ENCODE results near the gene ABL2. TPM values are rescaled to one million over a fixed set of nuclear protein-coding genes. Genes with fewer than 3 reads are reported as not detected.

Gene ABL2
- total RNA-seq: 79.0 and 112 TPM in 2 replicates

GRCh38 chr1:179229214-179230140, at the start of gene ABL2:
TSS of gene ABL2 (minus strand) at chr1:179229677. CDS start at chr1:179229397, 280 bp downstream.

GRCh38 chr1:179081687-179082332, 147.7 kb downstream of the ABL2 start, which contains the start of gene TOR3A:
TSS of gene TOR3A (plus strand) at chr1:179082070. CDS start at chr1:179082129, 59 bp downstream.

Other genes starting within 250 kb of the ABL2 start
- 51.4 and 62.1 TPM in 2 replicates for gene FAM20B, start 203.8 kb downstream of the ABL2 start, total RNA-seq
- gene TOR3A, start 147.6 kb downstream of the ABL2 start, total RNA-seq: 38.0 and 41.5 TPM in 2 replicates
- 41.1 and 51.5 TPM in 2 replicates for gene SOAT1, start 64.1 kb upstream of the ABL2 start, total RNA-seq
- gene AXDND1, start 136.3 kb upstream of the ABL2 start, total RNA-seq: 0.12 and 0.22 TPM in 2 replicates